ENCODE measurements around the gene RNF133.

Gene RNF133

GRCh38 chr7:122699017-122699416 lies at the start of gene RNF133:
TSS of gene RNF133 (minus strand) at chr7:122699117. CDS start at chr7:122698918, 199 bp downstream.
- DNase-seq: no peak

DNA sequence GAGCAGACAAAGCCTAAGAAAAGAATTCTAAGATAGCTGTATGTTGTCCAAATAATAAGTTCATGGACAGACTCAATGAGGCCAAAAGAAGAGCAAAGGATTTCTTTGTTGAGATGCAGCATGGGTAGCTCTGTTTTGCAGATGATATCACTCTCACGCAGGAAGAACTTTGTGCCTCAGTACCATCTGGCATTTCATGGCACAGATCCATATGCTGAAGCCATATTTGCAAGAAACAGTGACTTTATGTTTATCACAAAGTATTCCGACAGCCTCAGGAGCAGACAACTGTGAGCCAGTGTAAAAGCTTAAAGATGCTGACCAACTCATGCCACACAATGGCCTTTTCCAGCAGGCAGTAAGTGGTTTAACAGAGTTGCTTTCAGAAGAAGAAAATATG lies 49.3 kb upstream of the RNF133 start:
- no peak for DNase-seq

GRCh38 chr7:122746948-122747347 lies 48.0 kb upstream of the RNF133 start:
- no peak for DNase-seq

DNA sequence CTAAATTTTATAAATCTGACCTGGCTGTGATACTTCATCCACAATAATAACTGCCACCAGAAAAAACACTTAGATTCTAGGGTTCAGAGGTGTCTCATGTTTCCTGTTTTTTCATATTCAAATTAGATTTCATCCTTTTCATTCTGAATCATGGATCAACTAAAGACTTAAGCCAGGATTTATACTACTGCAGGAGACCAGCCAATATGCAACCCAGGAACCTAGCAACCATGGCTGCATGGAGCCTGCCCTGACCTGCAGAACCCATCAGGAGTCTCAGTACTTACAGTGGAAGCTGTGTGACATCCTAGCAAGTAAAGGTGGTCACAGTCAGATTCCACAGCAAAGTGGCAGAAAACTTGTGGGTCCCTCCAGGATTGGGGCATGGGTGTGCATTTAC lies 44.3 kb upstream of the RNF133 start:
- DNase-seq: no peak

- DNase-seq: no peak
Measured at GRCh38 chr7:122738947-122739346, 40.0 kb upstream of the RNF133 start.

GRCh38 chr7:122736183-122736582 lies 37.3 kb upstream of the RNF133 start:
- no peak for DNase-seq

- no peak for DNase-seq
Measured at GRCh38 chr7:122727759-122728158, 28.8 kb upstream of the RNF133 start.

DNA sequence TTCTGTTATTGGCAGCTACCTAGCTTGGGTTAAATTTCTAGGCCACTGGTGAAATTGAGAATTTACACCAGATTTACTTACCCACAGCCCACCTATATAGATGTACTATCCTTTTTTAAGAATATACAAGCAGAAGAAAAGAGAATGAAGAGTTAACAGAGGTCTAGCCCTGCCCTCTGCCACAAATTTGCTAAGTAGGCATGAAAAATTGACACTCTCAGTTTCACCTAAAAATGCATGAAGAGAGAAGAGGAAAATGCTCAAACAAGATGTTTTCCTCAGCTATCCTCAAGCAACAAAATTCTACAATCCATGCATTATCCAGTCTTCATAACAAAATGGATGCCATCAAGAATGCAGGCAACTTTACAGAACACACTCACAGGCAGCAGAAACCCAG lies 28.4 kb upstream of the RNF133 start:
- DNase-seq: no peak

DNA sequence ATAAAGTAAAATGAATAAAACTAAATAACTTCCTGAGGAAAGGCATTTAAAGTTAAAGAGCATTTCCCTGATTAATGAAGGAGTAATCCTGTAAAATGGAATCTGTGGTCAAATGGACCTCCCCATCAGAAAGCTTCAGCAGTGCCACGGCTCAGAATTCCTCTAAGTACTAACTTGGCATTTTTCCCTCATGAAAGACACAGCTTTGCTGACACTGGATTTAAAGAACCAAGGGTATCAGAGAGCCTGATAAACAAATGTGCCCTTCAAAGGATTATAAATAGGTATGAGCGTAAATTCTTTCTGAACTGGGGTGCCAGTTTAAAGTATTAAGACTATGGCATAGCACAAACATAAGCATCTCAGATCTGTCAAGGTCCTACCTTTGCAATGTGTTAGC lies 28.0 kb upstream of the RNF133 start:
- DNase-seq: no peak

- no peak for DNase-seq
Measured at GRCh38 chr7:122724366-122724765, 25.4 kb upstream of the RNF133 start.

- DNase-seq: no peak
Measured at GRCh38 chr7:122719010-122719578, 20.2 kb upstream of the RNF133 start.

DNA sequence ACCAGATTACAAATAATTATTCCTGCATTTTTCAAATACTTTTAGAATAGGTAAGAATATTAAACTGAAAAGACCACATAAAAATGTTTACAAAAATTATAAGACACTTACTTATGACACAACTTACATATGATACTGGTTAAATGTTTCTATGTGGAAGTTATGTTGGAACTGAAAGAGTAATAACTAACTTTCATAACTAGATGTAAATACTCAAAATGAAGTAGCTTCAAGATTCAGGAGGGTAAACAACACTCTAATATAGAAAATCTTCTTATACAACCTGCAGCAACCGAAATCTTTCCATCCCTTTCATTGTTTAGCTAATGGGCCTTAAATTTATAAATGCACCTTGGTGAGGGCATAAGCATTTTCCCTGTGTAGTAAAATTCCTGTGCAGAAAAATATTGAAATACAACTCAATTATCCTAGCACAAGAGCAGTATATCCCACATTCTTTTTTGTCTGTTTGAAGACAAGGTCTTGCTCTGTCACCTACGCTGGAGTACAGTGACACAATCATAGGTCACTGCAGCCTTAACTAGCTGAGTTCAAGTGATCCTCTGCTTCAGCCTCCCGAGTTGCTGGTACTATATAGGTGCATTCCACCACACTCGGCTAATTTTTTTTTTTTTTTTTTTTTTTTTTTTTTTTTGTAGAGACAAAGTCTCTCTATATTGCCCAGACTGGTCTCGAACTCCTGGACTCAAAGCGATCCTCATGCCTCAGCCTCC lies 18.6 kb upstream of the RNF133 start:
- no peak for DNase-seq

DNA sequence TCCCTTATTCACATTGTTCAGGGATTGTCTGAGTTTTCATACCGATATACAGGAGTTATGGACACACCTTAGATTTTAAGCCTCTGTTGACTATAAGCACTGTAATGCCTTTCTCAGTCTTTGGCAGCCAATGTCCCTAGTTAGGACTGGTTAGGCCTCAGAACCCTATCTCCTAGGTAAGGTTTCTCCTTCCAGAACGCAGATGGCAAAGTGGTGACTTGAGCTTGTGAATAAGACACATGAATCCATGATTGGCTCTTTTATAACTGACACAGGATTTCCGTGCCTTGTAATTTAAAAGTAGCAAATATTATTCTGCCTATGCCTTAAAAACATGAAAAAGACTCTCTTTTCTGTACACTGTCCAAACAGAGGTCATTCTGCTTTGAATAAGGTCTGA lies 16.3 kb upstream of the RNF133 start:
- DNase-seq: no peak

- no peak for DNase-seq
Measured at GRCh38 chr7:122710916-122711315, 12.0 kb upstream of the RNF133 start.

- DNase-seq: no peak
Measured at GRCh38 chr7:122709930-122710646, 11.2 kb upstream of the RNF133 start.

DNA sequence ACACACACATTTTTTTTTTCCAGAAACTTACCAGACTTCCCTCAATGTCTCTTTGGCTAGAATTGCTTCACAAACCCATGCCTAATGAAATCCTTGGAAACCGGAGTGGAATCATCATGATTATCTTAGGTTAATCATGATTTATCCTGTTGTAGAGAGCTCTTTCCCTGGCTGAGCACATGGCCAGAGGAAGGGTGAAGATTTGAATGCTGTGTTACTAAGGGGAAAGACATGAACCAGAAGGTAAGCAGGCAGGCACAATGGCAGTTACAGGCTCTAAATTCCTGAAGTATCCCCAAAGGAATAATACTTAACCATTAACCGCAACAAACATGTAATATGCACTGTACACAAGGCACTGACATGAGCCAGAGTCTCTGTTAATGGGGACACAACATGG lies 7.9 kb upstream of the RNF133 start:
- DNase-seq: no peak

GRCh38 chr7:122702872-122703510 lies 4.1 kb upstream of the RNF133 start, which contains the start of gene RNF148:
TSS of gene RNF148 (minus strand) at chr7:122702922. CDS start at chr7:122702750, 172 bp downstream.
- DNase-seq: no peak

- DNase-seq: no peak
Measured at GRCh38 chr7:122695816-122696215, 3.1 kb downstream of the RNF133 start.

DNA sequence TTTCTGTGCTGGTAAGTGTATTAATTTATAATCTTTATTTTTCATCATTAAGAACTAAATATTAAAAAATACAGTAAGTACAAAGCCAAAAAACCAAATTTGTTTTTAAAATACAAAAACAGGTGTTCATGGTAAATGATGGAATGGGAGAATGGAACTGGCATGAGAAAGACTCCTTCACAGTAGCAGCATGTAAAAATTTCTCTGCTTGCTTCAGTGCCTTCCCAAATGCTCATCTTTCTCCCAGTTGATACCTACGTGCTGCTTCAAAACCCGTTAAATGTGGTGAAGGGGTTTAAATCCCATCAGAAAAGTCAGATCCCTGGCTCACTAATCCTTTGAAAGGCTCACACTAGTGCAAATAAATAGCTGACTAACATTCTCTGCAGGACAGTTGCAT lies 4.2 kb downstream of the RNF133 start:
- no peak for DNase-seq

GRCh38 chr7:122692769-122693309 lies 6.1 kb downstream of the RNF133 start:
- DNase-seq: no peak

GRCh38 chr7:122691569-122692235 lies 7.2 kb downstream of the RNF133 start:
- DNase-seq: no peak

GRCh38 chr7:122689346-122690109 lies 9.4 kb downstream of the RNF133 start:
- no peak for DNase-seq

All from activated effector memory CD4-positive, alpha-beta T cell treated with anti-CD3 and anti-CD28 coated beads, Interleukin-2, amount 50 U/mL, for 16 hours (primary cell).